ENCODE measurements around the gene GZMM.

Gene GZMM

DNA sequence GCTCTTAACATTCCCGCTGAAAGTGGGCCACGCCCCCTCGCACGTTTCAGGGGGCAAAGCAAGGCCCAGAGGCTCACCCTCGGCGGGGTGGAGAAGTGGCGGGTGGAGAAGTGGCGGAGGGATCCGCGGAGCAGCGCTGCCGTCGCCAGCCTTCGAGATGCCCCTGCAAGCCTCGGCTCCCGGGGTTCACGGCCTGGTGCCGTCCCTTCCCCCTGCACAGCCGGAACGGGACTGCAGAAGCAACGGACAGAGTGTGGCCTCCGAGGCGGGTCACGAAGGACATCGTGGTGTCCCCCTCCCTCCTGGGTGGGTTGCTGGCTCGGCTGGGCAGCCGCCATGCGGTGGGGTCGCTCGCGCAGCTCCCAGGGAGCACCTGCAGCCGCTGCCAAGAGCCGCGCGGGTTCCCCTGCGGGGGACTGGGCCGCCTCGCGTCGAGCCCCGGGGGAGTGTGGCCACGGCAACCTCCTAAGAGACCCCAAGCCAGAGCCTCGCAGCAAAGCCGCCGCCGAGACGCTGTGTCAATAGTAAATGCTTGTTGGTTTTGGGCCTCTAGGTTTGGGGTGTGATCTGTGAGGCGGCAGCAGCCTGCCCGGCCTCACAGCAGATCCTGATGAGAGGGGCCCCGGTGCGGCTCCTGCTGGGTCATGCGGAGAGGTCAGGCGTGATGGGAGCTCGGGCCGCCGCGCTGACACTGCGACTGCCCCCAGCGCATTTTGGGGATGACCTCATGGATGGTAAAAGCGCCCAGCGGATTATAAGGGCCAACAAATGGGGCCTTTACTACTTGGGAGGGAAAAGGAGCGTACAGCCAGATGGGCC lies 31.1 kb upstream of the GZMM start:
- no peak for DNase-seq (ENCODE audit: low read depth)

DNA sequence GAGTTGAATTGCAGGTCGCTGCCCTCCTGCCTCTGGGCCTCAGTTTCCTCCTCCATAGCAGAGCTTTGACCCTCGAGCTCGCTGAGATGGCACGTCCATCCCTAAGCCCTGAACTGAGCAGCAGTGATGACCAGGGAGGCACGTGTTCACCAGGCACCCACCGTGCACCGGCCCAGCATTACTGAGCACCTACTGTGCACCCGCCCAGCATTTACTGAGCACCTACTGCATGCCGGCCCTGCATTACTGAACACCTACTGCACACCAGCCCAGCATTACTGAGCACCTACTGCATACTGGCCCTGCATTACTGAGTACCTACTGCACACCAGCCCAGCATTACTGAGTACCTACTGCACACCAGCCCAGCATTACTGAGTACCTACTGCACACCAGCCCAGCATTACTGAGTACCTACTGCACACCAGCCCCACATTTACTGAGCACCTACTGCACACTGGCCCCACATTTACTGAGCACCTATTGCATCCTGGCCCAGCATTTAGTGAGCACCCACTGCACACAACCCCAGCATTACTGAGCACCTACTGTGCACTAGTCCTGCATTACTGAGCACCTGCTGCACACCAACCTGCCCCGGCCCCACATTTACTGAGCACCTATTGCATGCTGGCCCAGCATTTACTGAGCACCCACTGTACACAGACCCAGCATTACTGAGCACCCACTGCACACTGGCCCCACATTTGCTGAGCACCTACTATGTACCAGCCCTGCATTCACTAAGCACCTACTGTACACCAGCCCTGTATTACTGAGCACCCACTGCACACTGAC lies 30.3 kb upstream of the GZMM start:
- DNase-seq (ENCODE audit: low read depth): no peak

DNA sequence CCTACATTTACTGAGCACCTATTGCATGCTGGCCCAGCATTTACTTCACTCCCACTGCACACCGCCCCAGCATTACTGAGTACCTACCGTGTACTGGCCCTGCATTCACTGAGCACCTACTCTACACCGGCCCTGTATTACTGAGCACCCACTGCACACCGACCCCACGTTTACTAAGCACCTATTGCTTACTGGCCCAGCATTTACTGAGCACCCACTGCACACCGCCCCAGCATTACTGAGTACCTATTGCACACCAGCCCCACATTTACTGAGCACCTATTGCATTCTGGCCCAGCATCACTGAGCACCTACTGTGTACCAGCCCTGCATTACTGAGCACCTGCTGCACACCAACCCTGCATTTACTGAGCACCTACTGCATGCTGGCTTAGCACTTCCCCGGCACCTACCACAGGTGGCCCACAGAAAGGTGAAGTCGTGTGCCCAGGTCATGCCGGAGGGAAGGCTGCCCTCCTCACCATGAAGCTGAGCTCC lies 29.6 kb upstream of the GZMM start:
- no peak for DNase-seq (ENCODE audit: low read depth)

GRCh38 chr19:517721-518597 lies 25.9 kb upstream of the GZMM start:
- DNase-seq (ENCODE audit: low read depth): no peak

- peak; percentile 56 for DNase-seq (ENCODE audit: low read depth)
Observed at GRCh38 chr19:518598-519231, 25.1 kb upstream of the GZMM start.

DNA sequence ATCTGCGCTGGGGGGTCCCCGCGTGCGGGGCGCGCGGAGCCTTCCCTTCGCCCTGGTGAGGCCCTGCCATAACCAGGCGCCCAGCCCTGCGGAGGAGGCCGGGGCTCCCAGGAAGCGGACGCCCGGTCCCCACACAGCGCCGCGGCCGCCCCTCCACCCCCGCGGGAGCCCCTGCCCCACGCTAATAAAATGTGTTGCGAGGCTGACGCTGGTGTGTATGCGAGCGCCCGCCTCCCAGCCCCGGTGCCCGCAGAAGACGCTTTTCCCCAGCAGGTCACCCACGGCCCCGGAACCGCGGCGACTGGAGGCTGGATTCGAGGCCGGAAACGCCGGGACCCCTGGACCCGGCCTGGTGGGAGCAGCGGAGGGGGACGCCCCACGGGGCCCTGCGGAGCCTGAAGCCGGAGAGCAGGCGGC lies 24.4 kb upstream of the GZMM start:
- DNase-seq (ENCODE audit: low read depth): no peak

GRCh38 chr19:522726-523125 lies 21.1 kb upstream of the GZMM start:
- no peak for DNase-seq (ENCODE audit: low read depth)

- no peak for DNase-seq (ENCODE audit: low read depth)
Observed at GRCh38 chr19:524062-524674, 19.7 kb upstream of the GZMM start.

GRCh38 chr19:525029-525428 lies 18.8 kb upstream of the GZMM start:
- no peak for DNase-seq (ENCODE audit: low read depth)

DNA sequence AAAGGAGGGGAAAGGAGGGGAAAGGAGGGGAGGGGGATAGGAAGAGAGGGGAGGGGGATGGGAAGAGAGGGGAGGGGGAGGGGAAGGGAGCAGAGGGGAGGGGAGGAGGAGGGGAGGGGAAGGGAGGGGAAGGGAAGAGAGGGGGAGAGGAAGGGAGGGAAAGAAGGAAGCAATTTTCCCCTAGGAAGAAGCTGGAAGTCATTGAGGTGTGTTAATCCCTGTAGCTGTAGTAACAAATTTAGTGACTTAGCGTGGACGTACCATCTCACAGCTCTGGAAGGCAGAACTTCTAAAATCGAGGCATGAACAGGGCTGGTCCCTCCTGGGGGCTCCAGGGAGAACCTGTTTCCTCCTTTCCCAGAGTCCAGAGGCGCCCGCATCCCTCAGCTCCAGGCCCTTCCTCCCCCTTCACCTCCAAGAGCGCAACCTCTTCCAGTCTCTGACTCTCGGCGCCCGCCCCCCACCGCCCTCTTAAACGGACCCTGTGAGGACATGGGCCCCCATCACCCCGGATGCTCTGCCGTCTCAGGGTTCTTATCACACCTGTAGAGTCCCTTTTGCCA lies 17.9 kb upstream of the GZMM start:
- DNase-seq (ENCODE audit: low read depth): no peak

- DNase-seq (ENCODE audit: low read depth): no peak
Observed at GRCh38 chr19:530134-531008, 13.5 kb upstream of the GZMM start.

DNA sequence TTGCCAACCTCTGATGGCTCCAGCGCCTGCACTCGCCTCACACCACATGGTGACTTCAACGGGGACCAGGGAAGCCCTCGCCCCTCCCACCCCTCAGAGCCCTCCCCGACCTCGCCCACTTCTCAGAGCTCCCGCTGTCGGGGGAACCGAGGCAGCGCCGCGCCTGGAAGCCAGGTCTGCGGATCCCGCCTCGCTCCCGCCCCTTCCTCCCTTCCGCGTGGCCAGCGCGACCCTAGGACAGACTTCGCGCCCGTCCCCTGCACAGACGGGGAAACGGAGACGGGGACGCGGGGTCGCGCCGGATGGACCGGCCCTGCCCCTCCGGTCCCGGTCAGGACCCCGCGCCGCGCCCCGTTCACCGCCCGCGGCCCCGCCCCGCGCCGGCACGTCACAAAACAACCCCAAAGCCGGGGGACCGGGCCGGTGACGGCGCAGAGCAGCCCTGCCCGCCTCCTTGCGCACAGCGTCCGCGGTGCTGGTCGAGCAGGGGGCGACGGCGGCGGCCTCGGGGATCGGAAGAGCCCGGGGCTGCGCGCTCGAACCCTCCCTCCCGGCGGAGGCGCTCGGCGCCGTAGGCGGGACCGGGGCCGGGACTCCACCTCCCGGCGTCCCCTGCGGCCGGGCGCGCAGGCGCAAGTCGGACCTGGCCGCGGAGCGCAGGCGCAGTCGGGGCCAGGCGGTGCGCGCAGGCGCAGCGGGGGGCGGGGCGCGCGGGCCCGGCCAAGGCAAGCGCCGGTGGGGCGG lies 12.7 kb upstream of the GZMM start:
- DNase-seq (ENCODE audit: low read depth): peak; percentile 81

DNA sequence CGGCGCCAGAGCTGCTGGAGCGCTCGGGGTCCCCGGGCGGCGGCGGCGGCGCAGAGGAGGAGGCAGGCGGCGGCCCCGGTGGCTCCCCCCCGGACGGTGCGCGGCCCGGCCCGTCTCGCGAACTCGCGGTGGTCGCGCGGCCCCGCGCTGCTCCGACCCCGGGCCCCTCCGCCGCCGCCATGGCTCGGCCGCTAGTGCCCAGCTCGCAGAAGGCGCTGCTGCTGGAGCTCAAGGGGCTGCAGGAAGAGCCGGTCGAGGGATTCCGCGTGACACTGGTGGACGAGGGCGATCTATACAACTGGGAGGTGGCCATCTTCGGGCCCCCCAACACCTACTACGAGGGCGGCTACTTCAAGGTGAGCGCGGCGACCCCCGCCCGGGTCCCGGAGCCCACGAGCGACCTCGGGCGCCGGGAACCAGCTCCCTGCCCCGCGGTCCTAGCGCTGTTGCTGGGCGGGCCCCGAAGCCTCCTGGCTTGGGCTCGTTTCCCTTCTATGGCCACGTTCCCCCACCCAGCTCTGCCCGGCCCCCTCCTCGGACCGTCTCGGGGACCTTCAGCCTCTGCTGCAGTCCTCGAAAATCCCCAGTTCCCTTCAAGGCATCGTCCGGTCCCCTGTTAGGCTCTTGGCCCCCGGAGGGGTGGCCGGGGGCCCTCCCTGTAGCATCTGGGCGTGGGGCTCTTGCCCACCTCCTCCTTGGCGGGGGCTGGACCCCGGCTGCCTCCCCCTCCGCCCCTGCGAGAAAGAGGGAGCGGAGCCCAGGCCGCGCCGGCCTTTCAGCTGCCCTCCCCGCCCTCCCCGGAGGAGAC lies 11.9 kb upstream of the GZMM start, which contains the start of gene CDC34:
CDC34 (plus strand) TSS at position 8 of the 808 bp plus-strand sequence; CDS start at position 180, 172 bp downstream.
- DNase-seq (ENCODE audit: low read depth): no peak

DNA sequence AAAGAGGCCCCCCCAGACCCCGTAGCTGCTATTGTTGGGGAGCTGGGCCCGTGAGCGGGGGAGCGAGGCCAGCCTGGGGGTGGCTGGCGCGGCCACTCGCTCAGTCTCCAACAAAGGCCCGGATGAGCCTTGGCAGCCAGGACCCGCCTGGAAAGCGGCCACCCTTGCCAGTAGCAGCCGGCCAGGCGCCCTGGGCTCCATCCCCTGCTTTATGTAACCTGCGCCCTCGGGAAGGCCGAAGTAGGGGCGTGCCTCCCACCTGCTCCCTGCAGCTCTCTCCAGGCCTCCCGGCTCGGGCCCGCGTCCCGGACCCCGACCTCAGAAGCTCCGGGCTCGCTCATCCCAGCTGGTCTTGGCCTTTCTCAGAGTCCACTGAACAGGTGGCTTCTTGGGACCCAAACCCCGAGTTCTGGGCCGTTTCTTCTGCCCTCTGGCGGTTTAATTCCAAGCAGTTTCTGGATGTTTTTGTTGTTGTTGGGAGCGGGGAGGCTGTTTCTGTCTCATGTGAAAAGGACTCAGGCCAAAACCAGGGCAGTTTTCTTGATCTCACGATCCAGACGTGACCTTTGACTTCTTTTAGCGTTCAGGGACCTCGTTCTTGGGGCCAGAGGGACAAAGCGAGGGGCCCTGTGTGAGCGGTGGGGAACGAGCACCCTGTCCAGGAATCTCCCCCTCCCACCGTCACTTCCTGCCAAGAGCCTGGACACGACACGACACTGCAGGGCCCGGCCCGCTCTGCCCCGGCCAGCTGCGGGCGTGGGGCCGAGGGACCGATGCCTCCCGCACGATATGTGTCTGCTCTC lies 11.1 kb upstream of the GZMM start:
- no peak for DNase-seq (ENCODE audit: low read depth)

GRCh38 chr19:533364-534058 lies 10.3 kb upstream of the GZMM start:
- no peak for DNase-seq (ENCODE audit: low read depth)

GRCh38 chr19:534088-534487 lies 9.8 kb upstream of the GZMM start:
- DNase-seq (ENCODE audit: low read depth): no peak

Data from activated T-helper 1 cell treated with Interleukin-2 at 50 U/mL for 16 hours (primary cell).